Breast epithelium (tissue), 3 donors: ENCODE measurements around the gene TLCD3A.

Experiments used
- POLR2A ChIP-seq: fragments of 450-650 bp; IDR thresholded peaks from one replicate; pipeline ENCODE4 v1.6.1; 2016; ENCODE audit warnings: antibody characterized with exemption, mild to moderate bottlenecking, moderate library complexity
- POLR2AphosphoS5 ChIP-seq, 3 donors: sonication (generic); formaldehyde crosslinking; IDR thresholded peaks; one replicate each; pipeline ENCODE4 v1.6.1; 2017; ENCODE audit warnings: antibody characterized with exemption in 3 of 3
- TF ChIP-seq, protein P1 (sequence below), 3 donors: fragments of 450-650 bp; IDR thresholded peaks; one replicate each; pipeline ENCODE4 v1.5.1; 2016 to 2017; ENCODE audit warnings: antibody characterized with exemption in 3 of 3, mild to moderate bottlenecking in 3 of 3, moderate library complexity in 3 of 3

DNA sequence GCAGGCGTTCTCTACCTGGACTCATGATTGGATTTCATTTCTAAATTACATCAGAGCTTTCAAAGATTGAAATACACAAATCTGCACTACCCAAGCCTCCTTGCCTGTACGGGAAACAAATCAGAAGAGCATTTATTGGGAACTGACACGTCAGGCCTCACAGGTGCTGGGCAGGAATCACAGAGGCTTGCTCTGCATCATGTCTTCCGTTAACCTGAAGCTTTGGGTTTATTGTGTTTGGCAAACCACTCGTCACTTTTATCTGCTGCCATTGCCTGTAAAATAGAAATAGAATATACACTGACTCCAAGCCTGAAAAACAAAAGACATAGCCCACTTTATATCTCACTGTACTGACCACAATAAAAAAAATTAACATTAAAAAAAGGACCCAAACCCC is 27.6 kb downstream of the TLCD3A start:
- TF ChIP-seq, protein P1, sequence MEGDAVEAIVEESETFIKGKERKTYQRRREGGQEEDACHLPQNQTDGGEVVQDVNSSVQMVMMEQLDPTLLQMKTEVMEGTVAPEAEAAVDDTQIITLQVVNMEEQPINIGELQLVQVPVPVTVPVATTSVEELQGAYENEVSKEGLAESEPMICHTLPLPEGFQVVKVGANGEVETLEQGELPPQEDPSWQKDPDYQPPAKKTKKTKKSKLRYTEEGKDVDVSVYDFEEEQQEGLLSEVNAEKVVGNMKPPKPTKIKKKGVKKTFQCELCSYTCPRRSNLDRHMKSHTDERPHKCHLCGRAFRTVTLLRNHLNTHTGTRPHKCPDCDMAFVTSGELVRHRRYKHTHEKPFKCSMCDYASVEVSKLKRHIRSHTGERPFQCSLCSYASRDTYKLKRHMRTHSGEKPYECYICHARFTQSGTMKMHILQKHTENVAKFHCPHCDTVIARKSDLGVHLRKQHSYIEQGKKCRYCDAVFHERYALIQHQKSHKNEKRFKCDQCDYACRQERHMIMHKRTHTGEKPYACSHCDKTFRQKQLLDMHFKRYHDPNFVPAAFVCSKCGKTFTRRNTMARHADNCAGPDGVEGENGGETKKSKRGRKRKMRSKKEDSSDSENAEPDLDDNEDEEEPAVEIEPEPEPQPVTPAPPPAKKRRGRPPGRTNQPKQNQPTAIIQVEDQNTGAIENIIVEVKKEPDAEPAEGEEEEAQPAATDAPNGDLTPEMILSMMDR (IDR thresholded peaks at IDR 0.05), result no peak
- TF ChIP-seq POLR2AphosphoS5 (IDR thresholded peaks at IDR 0.05) (no peak), POLR2A (no peak)
